Neural cell (in vitro differentiated cells): ENCODE measurements around the gene EEF1A2. TPM values are rescaled to one million over a fixed set of nuclear protein-coding genes. Genes with fewer than 3 reads are reported as not detected.

Experiments
- H2AFZ ChIP-seq: fragments of 200-600, 300-800 bp; sonication (generic), shearing (Covaris generic); 2 replicates; pipeline ENCODE4 v1.6.0; 2014; ENCODE audit warnings: low read depth, mild to moderate bottlenecking, antibody characterized with exemption, low read length, moderate library complexity
- H3F3A ChIP-seq: fragments of 200-600 bp; shearing (Covaris generic); 2 replicates; pipeline ENCODE4 v1.6.1; 2016; ENCODE audit warnings: mild to moderate bottlenecking, moderate library complexity, mixed read lengths, antibody characterized with exemption, low read length; ENCODE audit not compliant: insufficient read depth, poor library complexity, severe bottlenecking
- H3K27ac ChIP-seq: fragments of 200-600, 300-800 bp; sonication (generic), shearing (Covaris generic); 2 replicates; pipeline ENCODE4 v1.5.1; 2014; ENCODE audit warnings: mild to moderate bottlenecking, low read length, moderate library complexity
- H3K27me3 ChIP-seq: fragments of 300-800, 200-600 bp; sonication (generic), shearing (Covaris generic); 2 replicates; pipeline ENCODE4 v1.6.0; 2014; ENCODE audit warnings: mild to moderate bottlenecking, low read depth, low read length, moderate library complexity; ENCODE audit not compliant: insufficient read depth
- H3K36me3 ChIP-seq: fragments of 300-800, 200-600 bp; sonication (generic), shearing (Covaris generic); 2 replicates; pipeline ENCODE4 v1.5.1; 2014; ENCODE audit warnings: mild to moderate bottlenecking, antibody characterized with exemption, low read length, moderate library complexity; ENCODE audit not compliant: insufficient read depth
- H3K4me2 ChIP-seq: fragments of 300-800, 200-600 bp; sonication (generic), shearing (Covaris generic); 2 replicates; pipeline ENCODE4 v1.6.0; 2014; ENCODE audit warnings: mild to moderate bottlenecking, low read length
- H3K4me3 ChIP-seq: fragments of 300-800, 200-600 bp; sonication (generic), shearing (Covaris generic); 2 replicates; pipeline ENCODE4 v1.5.1; 2014; ENCODE audit warnings: mild to moderate bottlenecking, low read length, moderate library complexity
- H3K79me2 ChIP-seq: fragments of 200-600 bp; shearing (Covaris generic); replicated peaks from 2 replicates; pipeline ENCODE4 v1.6.0; 2014; ENCODE audit warnings: mild to moderate bottlenecking, low read length, moderate library complexity; ENCODE audit not compliant: insufficient read depth
- H3K9ac ChIP-seq: fragments of 300-800, 200-600 bp; sonication (generic), shearing (Covaris generic); 2 replicates; pipeline ENCODE4 v1.6.1; 2016; ENCODE audit warnings: mild to moderate bottlenecking, low read length, mixed read lengths
- H3K9me2 ChIP-seq: fragments of 200-600 bp; shearing (Covaris generic); 2 replicates; pipeline ENCODE4 v1.6.1; 2016; ENCODE audit warnings: mild to moderate bottlenecking, low read length, mixed read lengths; ENCODE audit not compliant: insufficient read depth
- H3K9me3 ChIP-seq: fragments of 200-600, 300-800 bp; sonication (generic), shearing (Covaris generic); 2 replicates; pipeline ENCODE4 v1.6.1; 2016; ENCODE audit warnings: mild to moderate bottlenecking, mixed run types, low read length, moderate library complexity, mixed read lengths
- H4K20me1 ChIP-seq: fragments of 200-600 bp; shearing (Covaris generic); 2 replicates; pipeline ENCODE4 v1.6.1; 2016; ENCODE audit warnings: mild to moderate bottlenecking, mixed run types; ENCODE audit not compliant: insufficient read depth
- CTCF ChIP-seq: fragments of 450-650 bp; IDR thresholded peaks from 2 replicates; pipeline ENCODE4 v1.5.1; 2014; ENCODE audit warnings: antibody characterized with exemption, mild to moderate bottlenecking, moderate library complexity; ENCODE audit not compliant: poor library complexity, severe bottlenecking
- EP300 ChIP-seq: fragments of 450-650 bp; conservative IDR thresholded peaks from 2 replicates; pipeline ENCODE4 v1.6.1; 2014; ENCODE audit warnings: antibody characterized with exemption, mild to moderate bottlenecking, moderate library complexity; ENCODE audit not compliant: poor library complexity, severe bottlenecking
- EZH2 ChIP-seq: fragments of 200-600, 300-800 bp; shearing (Covaris generic), sonication (generic); IDR thresholded peaks from 2 replicates; pipeline ENCODE4 v1.6.1; 2014; ENCODE audit warnings: antibody characterized with exemption, low read length, borderline replicate concordance, mild to moderate bottlenecking; ENCODE audit not compliant: insufficient read depth, poor library complexity, severe bottlenecking
- MXI1 ChIP-seq: fragments of 450-650 bp; conservative IDR thresholded peaks from 2 replicates; pipeline ENCODE4 v1.6.1; 2014; ENCODE audit warnings: antibody characterized with exemption, mild to moderate bottlenecking; ENCODE audit not compliant: poor library complexity, severe bottlenecking
- POLR2AphosphoS5 ChIP-seq: IDR thresholded peaks from 2 replicates; pipeline ENCODE4 v1.6.1; 2012
- RAD21 ChIP-seq: fragments of 450-650 bp; conservative IDR thresholded peaks from 2 replicates; pipeline ENCODE4 v1.6.1; 2014; ENCODE audit warnings: antibody characterized with exemption, mild to moderate bottlenecking, moderate library complexity
- SMC3 ChIP-seq: fragments of 450-650 bp; conservative IDR thresholded peaks from 2 replicates; pipeline ENCODE4 v1.6.1; 2014; ENCODE audit warnings: antibody characterized with exemption, mild to moderate bottlenecking, moderate library complexity; ENCODE audit not compliant: poor library complexity
- TAF1 ChIP-seq: IDR thresholded peaks from 2 replicates; pipeline ENCODE4 v1.6.1; 2012; ENCODE audit warnings: low read depth
- polyA plus RNA-seq: library from polyadenylated mRNA; depleted of rRNA; stranded (reverse); fragments of >200 nt; gene quantifications from 2 replicates; pipeline ENCODE4 v1.2.3, GENCODE V29; 2014
- TF ChIP-seq, protein P1 (sequence below): IDR thresholded peaks from 2 replicates; pipeline ENCODE4 v1.6.1; 2012; ENCODE audit warnings: borderline replicate concordance

EEF1A2 gene
- polyA plus RNA-seq, 1 donor from 2014 or later: 208 TPM

DNA sequence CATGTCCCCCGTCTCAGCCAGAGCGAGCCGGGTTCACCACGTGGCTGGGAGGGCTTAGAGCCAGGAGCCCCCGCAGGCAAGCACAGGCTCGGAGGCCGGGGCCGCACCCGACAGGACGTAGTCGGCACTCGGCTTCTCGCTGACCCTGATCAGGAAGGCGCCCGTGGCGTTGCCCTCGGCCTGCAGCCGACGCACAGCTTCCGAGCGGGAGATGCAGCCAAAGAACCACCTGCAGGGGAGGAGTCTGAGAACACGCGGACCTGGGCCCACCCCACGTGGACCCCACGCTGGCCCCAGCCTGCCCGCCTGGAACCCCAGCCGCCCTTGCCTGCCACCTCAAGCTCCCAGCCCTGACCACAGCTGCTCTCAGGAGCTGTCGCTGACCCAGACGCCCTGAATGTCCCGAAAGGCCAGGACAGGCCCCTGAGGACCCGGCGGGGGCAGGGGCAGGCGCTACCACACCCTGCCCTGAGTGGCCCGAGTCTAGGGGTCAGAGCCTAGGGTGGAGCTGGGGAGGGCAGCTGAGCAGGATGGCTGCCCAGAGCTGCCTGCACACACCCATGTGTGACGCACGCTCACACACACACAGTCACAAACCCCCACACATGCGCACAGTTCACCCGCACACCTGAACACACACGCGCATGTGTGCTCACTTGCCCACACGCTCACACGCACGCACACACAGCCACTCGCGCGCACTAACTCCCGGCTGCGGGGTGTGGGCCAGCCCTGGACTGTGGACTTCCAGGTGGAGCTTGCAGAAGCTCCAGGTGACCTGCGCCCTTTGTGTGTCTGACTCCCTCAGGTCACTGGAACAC is 36.2 kb upstream of the EEF1A2 start:
- no peak overlapping the region for H3K4me2 ChIP-seq
- H3F3A ChIP-seq: no peaks in the 10 kb centered on the region
- no peak overlapping the region for H3K4me3 ChIP-seq
- H3K27me3 ChIP-seq: no peaks in the 10 kb centered on the region
- no peaks in the 10 kb centered on the region for H3K79me2 ChIP-seq
- H3K36me3 ChIP-seq: no peaks in the 10 kb centered on the region
- TF ChIP-seq TAF1 (no peak), POLR2AphosphoS5 (no peak), EP300 (no peak), SMC3 (no peak), MXI1 (no peak), EZH2 (no peak), CTCF (no peak)
- TF ChIP-seq, protein P1, sequence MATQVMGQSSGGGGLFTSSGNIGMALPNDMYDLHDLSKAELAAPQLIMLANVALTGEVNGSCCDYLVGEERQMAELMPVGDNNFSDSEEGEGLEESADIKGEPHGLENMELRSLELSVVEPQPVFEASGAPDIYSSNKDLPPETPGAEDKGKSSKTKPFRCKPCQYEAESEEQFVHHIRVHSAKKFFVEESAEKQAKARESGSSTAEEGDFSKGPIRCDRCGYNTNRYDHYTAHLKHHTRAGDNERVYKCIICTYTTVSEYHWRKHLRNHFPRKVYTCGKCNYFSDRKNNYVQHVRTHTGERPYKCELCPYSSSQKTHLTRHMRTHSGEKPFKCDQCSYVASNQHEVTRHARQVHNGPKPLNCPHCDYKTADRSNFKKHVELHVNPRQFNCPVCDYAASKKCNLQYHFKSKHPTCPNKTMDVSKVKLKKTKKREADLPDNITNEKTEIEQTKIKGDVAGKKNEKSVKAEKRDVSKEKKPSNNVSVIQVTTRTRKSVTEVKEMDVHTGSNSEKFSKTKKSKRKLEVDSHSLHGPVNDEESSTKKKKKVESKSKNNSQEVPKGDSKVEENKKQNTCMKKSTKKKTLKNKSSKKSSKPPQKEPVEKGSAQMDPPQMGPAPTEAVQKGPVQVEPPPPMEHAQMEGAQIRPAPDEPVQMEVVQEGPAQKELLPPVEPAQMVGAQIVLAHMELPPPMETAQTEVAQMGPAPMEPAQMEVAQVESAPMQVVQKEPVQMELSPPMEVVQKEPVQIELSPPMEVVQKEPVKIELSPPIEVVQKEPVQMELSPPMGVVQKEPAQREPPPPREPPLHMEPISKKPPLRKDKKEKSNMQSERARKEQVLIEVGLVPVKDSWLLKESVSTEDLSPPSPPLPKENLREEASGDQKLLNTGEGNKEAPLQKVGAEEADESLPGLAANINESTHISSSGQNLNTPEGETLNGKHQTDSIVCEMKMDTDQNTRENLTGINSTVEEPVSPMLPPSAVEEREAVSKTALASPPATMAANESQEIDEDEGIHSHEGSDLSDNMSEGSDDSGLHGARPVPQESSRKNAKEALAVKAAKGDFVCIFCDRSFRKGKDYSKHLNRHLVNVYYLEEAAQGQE: no peak
- H2AFZ ChIP-seq: no peak overlapping the region
- H3K9me2 ChIP-seq: no peaks in the 10 kb centered on the region
- H3K9me3 ChIP-seq: no peaks in the 10 kb centered on the region
- no peaks in the 10 kb centered on the region for H4K20me1 ChIP-seq
- no peak overlapping the region for H3K27ac ChIP-seq
- H3K9ac ChIP-seq: no peak overlapping the region

DNA sequence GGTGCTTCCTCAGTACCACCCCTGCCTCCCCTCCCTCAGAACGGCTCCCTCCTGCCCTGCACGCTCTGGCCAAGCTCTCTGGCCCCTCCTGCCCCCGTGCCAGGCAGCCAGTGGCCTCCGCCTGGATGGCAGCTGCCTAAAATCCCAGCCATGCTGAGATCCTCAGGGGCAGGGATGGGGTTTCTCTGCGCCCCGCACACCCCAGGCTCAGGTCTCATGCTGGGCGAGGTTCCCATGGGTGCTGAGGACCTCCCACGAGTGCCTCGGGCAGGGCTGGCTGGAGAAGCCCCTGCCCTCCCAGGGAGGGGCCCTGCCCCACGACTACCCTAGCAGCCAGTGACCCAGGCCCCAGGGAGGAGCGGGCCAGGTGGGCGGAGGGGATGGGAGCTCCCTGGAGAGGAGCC is 35.5 kb upstream of the EEF1A2 start:
- TF ChIP-seq EZH2 (no peak), POLR2AphosphoS5 (no peak), CTCF (no peak), SMC3 (no peak), MXI1 (no peak), EP300 (no peak), TAF1 (no peak), RAD21 (no peak)
- TF ChIP-seq, protein P1: no peak
- Histone ChIP-seq H3K4me3 (no peak overlapping the region), H3K9me3 (no peaks in the 10 kb centered on the region), H3K36me3 (no peaks in the 10 kb centered on the region), H3K27ac (no peak overlapping the region), H2AFZ (no peak overlapping the region), H3K79me2 (no peaks in the 10 kb centered on the region), H4K20me1 (no peaks in the 10 kb centered on the region), H3K4me2 (no peak overlapping the region), H3K9me2 (no peaks in the 10 kb centered on the region), H3K27me3 (no peaks in the 10 kb centered on the region), H3K9ac (no peak overlapping the region), H3F3A (no peaks in the 10 kb centered on the region)
